Smooth muscle cell (in vitro differentiated cells): Measurements from ENCODE around the gene GARIN5B. TPM values are rescaled to one million over a fixed set of nuclear protein-coding genes. Genes with fewer than 3 reads are reported as not detected.

Experiments used
- DNase-seq: peaks from one replicate; lab custom pipeline; 2025; ENCODE audit not compliant: unreplicated experiment; lab: John Stamatoyannopoulos, UW
- H2AFZ ChIP-seq: fragments of 200-600 bp; sonication (generic); 2 replicates; pipeline ENCODE4 v1.6.0; 2016; ENCODE audit warnings: antibody characterized with exemption, low read depth, mild to moderate bottlenecking
- H3F3A ChIP-seq: fragments of 200-600 bp; sonication (generic); 2 replicates; pipeline ENCODE4 v1.6.0; 2017; ENCODE audit warnings: antibody characterized with exemption, low read depth
- H3K27ac ChIP-seq: fragments of 200-600 bp; sonication (generic); 2 replicates; pipeline ENCODE4 v1.5.1; 2016; ENCODE audit warnings: low read depth, mild to moderate bottlenecking
- H3K27me3 ChIP-seq: fragments of 200-600 bp; sonication (generic); 2 replicates; pipeline ENCODE4 v1.6.1; 2016; ENCODE audit warnings: low read depth, mild to moderate bottlenecking
- H3K36me3 ChIP-seq: fragments of 200-600 bp; sonication (generic); 2 replicates; pipeline ENCODE4 v1.5.1; 2016; ENCODE audit warnings: low read depth
- H3K4me1 ChIP-seq: fragments of 200-600 bp; sonication (generic); 2 replicates; pipeline ENCODE4 v1.5.1; 2016; ENCODE audit warnings: low read depth
- H3K4me2 ChIP-seq: fragments of 200-600 bp; sonication (generic); 2 replicates; pipeline ENCODE4 v1.6.0; 2016; ENCODE audit warnings: mild to moderate bottlenecking
- H3K4me3 ChIP-seq: fragments of 200-600 bp; sonication (generic); 2 replicates; pipeline ENCODE4 v1.5.1; 2016; ENCODE audit warnings: mild to moderate bottlenecking
- H3K79me2 ChIP-seq: fragments of 200-600 bp; sonication (generic); 2 replicates; pipeline ENCODE4 v1.6.0; 2016; ENCODE audit warnings: low read depth, mild to moderate bottlenecking
- H3K9ac ChIP-seq: fragments of 200-600 bp; sonication (generic); 2 replicates; pipeline ENCODE4 v1.6.0; 2016; ENCODE audit warnings: low read depth
- H3K9me3 ChIP-seq: fragments of 200-600 bp; sonication (generic); replicated peaks from 2 replicates; pipeline ENCODE4 v1.5.1; 2016; ENCODE audit warnings: low read depth
- H4K20me1 ChIP-seq: fragments of 200-600 bp; sonication (generic); 2 replicates; pipeline ENCODE4 v1.6.0; 2016; ENCODE audit warnings: low read depth
- WGBS: methylation state at CpG from one replicate; pipeline ENCODE4 v1.1.7; 2016; ENCODE audit warnings: low lambda C conversion rate; 5-methylcytosine and 5-hydroxymethylcytosine counted together
- polyA plus RNA-seq: library from polyadenylated mRNA; unstranded; fragments of >200 nt; fragmentation: Nextera tagmentation; extraction: Ambion mirVana; gene quantifications from 2 replicates; pipeline ENCODE4 v1.2.1, GENCODE V29; 2016
- total RNA-seq: library from RNA; depleted of rRNA; stranded (reverse); fragments of >200 nt; gene quantifications from 2 replicates; pipeline ENCODE4 v1.2.3, GENCODE V29; 2014
- TF ChIP-seq, protein P1 (sequence below): fragments of 200-600 bp; sonication (generic); IDR thresholded peaks from 2 replicates; pipeline ENCODE4 v1.5.1; 2017; ENCODE audit warnings: borderline replicate concordance, mild to moderate bottlenecking, antibody characterized with exemption; ENCODE audit not compliant: insufficient read depth, poor library complexity, severe bottlenecking

Gene GARIN5B
- total and polyA plus RNA-seq, 2 experiments from 2014 or later, result 0.07 TPM; not detected in 1

GRCh38 chr19:55373993-55374757 lies 11.1 kb upstream of the GARIN5B start:
- H3F3A ChIP-seq, result peaks cover 9% of the 10 kb centered on the region
- TF ChIP-seq, protein P1, sequence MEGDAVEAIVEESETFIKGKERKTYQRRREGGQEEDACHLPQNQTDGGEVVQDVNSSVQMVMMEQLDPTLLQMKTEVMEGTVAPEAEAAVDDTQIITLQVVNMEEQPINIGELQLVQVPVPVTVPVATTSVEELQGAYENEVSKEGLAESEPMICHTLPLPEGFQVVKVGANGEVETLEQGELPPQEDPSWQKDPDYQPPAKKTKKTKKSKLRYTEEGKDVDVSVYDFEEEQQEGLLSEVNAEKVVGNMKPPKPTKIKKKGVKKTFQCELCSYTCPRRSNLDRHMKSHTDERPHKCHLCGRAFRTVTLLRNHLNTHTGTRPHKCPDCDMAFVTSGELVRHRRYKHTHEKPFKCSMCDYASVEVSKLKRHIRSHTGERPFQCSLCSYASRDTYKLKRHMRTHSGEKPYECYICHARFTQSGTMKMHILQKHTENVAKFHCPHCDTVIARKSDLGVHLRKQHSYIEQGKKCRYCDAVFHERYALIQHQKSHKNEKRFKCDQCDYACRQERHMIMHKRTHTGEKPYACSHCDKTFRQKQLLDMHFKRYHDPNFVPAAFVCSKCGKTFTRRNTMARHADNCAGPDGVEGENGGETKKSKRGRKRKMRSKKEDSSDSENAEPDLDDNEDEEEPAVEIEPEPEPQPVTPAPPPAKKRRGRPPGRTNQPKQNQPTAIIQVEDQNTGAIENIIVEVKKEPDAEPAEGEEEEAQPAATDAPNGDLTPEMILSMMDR, result no peak
- no peaks in the 10 kb centered on the region for H4K20me1 ChIP-seq
- peak overlapping the region; percentile 97 for H3K27ac ChIP-seq
- no peaks in the 10 kb centered on the region for H3K9me3 ChIP-seq
- H3K79me2 ChIP-seq, result peaks cover 4% of the 10 kb centered on the region
- no peak for DNase-seq
- H3K36me3 ChIP-seq, result no peaks in the 10 kb centered on the region
- 8% methylated on average over 21 of the region's 31 CpGs for WGBS
- peak overlapping the region; percentile 12 for H3K4me3 ChIP-seq
- no peak overlapping the region for H2AFZ ChIP-seq
- H3K27me3 ChIP-seq, result no peaks in the 10 kb centered on the region
- H3K4me1 ChIP-seq, result peaks cover 37% of the 10 kb centered on the region
- H3K9ac ChIP-seq, result peak overlapping the region; percentile 83
- H3K4me2 ChIP-seq, result peak overlapping the region; percentile 76

GRCh38 chr19:55373306-55373992 lies 10.4 kb upstream of the GARIN5B start:
- Histone ChIP-seq H3K27me3 (no peaks in the 10 kb centered on the region), H3K9ac (peak overlapping the region; percentile 83), H2AFZ (no peak overlapping the region), H3F3A (peaks cover 14% of the 10 kb centered on the region), H3K9me3 (no peaks in the 10 kb centered on the region), H3K4me2 (peak overlapping the region; percentile 76), H4K20me1 (peaks cover 6% of the 10 kb centered on the region), H3K79me2 (peaks cover 4% of the 10 kb centered on the region), H3K4me3 (no peak overlapping the region), H3K4me1 (peaks cover 42% of the 10 kb centered on the region), H3K27ac (peak overlapping the region; percentile 97), H3K36me3 (no peaks in the 10 kb centered on the region)
- 52% methylated on average over 7 of the region's 9 CpGs for WGBS
- TF ChIP-seq, protein P1, result no peak
- DNase-seq, result no peak

DNA sequence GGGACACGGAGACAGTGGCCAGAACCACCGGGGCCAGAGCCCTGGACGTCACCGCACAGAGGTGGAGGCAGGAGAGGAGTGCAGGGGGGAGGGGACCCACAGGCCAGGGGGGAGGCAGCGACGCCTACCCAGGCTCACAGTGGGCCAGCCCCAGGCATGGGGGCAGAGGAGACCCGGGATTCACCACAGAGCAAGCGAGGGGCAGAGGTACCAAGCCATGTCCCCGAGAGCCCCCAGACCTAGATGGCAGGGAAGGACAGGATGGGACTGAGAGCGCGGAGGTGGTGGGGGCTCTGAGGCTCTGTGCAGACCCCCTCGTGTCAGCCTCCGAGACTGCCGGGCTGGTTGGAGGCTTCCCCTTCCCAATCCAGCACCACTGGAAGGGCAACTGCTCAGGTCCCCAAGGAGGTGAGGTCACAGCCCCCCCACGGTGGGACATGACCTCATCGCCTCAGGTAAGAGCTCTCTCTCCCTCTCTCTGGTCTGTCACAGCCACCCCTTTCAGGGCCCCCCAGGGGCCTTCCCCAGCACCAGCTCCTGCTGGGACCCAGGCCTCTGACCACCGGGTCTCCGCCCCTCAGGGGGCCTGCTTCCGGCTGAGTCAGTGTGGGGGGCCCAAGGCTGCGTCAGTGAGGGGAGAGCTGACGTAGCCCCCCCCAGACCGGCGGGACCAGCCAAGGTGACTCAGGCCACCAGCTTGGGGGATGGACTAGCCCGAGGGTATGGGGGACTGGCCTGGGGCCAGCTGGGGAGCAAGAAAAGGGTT lies 9.4 kb upstream of the GARIN5B start:
- Histone ChIP-seq H3K27ac (peak overlapping the region; percentile 97), H3K79me2 (peaks cover 4% of the 10 kb centered on the region), H3K36me3 (no peaks in the 10 kb centered on the region), H3F3A (peaks cover 17% of the 10 kb centered on the region), H3K4me1 (peaks cover 36% of the 10 kb centered on the region), H3K27me3 (no peaks in the 10 kb centered on the region), H2AFZ (no peak overlapping the region), H3K9me3 (no peaks in the 10 kb centered on the region), H3K9ac (peak overlapping the region; percentile 83), H3K4me3 (no peak overlapping the region), H4K20me1 (peaks cover 10% of the 10 kb centered on the region), H3K4me2 (peak overlapping the region; percentile 76)
- WGBS, result 38% methylated on average over 23 of the region's 24 CpGs
- DNase-seq, result peak; percentile 62
- TF ChIP-seq, protein P1, result no peak
